ENCODE measurements around the gene CYB5B.

DNA sequence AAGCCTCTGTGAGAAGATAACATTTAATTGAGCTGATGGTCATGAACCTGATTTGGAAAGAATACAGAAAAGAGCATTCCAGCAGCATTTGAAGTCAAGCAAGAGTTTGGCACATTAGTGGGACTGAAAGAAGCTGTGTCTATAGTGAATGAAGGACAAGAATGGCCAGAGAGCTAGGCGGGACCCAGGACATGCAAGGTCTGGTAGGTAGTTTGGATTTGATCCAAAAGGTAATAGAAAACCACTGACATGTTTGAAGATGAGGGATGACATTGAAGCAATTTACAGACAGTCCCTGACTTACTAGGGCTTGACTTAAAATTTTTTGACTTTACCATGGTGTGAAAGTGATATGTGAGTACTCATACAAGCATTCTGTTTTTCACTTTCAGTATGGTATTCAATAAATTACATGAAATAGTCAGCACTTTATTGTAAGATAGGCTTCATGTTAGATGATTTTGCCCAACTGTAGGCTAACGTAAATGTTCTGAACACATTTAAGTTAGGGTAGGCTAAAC lies 7.6 kb downstream of the CYB5B start:
- TF ChIP-seq, protein P1, sequence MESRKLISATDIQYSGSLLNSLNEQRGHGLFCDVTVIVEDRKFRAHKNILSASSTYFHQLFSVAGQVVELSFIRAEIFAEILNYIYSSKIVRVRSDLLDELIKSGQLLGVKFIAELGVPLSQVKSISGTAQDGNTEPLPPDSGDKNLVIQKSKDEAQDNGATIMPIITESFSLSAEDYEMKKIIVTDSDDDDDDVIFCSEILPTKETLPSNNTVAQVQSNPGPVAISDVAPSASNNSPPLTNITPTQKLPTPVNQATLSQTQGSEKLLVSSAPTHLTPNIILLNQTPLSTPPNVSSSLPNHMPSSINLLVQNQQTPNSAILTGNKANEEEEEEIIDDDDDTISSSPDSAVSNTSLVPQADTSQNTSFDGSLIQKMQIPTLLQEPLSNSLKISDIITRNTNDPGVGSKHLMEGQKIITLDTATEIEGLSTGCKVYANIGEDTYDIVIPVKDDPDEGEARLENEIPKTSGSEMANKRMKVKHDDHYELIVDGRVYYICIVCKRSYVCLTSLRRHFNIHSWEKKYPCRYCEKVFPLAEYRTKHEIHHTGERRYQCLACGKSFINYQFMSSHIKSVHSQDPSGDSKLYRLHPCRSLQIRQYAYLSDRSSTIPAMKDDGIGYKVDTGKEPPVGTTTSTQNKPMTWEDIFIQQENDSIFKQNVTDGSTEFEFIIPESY (IDR thresholded peaks at IDR 0.05) = no peak
- TF ChIP-seq GABPA (IDR thresholded peaks at IDR 0.05 in 1 of 2, conservative IDR thresholded peaks at IDR 0.05 in 1 of 2) = no peak
- TF ChIP-seq, protein P2, sequence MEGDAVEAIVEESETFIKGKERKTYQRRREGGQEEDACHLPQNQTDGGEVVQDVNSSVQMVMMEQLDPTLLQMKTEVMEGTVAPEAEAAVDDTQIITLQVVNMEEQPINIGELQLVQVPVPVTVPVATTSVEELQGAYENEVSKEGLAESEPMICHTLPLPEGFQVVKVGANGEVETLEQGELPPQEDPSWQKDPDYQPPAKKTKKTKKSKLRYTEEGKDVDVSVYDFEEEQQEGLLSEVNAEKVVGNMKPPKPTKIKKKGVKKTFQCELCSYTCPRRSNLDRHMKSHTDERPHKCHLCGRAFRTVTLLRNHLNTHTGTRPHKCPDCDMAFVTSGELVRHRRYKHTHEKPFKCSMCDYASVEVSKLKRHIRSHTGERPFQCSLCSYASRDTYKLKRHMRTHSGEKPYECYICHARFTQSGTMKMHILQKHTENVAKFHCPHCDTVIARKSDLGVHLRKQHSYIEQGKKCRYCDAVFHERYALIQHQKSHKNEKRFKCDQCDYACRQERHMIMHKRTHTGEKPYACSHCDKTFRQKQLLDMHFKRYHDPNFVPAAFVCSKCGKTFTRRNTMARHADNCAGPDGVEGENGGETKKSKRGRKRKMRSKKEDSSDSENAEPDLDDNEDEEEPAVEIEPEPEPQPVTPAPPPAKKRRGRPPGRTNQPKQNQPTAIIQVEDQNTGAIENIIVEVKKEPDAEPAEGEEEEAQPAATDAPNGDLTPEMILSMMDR (IDR thresholded peaks at IDR 0.05; ENCODE audit: low read depth, low read length, missing input control) = no peak
- TF ChIP-seq JUND (IDR thresholded peaks at IDR 0.05) = no peak
- TF ChIP-seq, protein P3, sequence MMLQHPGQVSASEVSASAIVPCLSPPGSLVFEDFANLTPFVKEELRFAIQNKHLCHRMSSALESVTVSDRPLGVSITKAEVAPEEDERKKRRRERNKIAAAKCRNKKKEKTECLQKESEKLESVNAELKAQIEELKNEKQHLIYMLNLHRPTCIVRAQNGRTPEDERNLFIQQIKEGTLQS (IDR thresholded peaks at IDR 0.05) = no peak
- no peak for TF ChIP-seq FOXA1 (IDR thresholded peaks at IDR 0.05)
- TF ChIP-seq, protein P4, sequence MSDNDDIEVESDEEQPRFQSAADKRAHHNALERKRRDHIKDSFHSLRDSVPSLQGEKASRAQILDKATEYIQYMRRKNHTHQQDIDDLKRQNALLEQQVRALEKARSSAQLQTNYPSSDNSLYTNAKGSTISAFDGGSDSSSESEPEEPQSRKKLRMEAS (IDR thresholded peaks at IDR 0.05) = no peak

Data from liver (tissue), 3 donors.